GM12865 (cell line): ENCODE data around the gene NISCH.
"Not testable (repeated sequence)": the region's sequence is repeated elsewhere in the genome, so short reads cannot be mapped to it uniquely, and the experiment has no call there.

ENCODE experiments used
- DNase-seq: peaks from one replicate; pipeline ENCODE4 v3.0.0; 2010; ENCODE audit warnings: low read depth
- H3K4me3 ChIP-seq: 2 replicates; pipeline ENCODE4 v1.5.1; 2011; ENCODE audit warnings: mild to moderate bottlenecking, low read depth, low read length, control low read depth
- TF ChIP-seq, protein P1 (sequence below): IDR thresholded peaks from 2 replicates; pipeline ENCODE4 v1.5.1; 2011; ENCODE audit warnings: low read length, control low read depth, low read depth, inconsistent platforms; ENCODE audit not compliant: insufficient read depth; ENCODE audit errors: missing control alignments

Gene NISCH

DNA sequence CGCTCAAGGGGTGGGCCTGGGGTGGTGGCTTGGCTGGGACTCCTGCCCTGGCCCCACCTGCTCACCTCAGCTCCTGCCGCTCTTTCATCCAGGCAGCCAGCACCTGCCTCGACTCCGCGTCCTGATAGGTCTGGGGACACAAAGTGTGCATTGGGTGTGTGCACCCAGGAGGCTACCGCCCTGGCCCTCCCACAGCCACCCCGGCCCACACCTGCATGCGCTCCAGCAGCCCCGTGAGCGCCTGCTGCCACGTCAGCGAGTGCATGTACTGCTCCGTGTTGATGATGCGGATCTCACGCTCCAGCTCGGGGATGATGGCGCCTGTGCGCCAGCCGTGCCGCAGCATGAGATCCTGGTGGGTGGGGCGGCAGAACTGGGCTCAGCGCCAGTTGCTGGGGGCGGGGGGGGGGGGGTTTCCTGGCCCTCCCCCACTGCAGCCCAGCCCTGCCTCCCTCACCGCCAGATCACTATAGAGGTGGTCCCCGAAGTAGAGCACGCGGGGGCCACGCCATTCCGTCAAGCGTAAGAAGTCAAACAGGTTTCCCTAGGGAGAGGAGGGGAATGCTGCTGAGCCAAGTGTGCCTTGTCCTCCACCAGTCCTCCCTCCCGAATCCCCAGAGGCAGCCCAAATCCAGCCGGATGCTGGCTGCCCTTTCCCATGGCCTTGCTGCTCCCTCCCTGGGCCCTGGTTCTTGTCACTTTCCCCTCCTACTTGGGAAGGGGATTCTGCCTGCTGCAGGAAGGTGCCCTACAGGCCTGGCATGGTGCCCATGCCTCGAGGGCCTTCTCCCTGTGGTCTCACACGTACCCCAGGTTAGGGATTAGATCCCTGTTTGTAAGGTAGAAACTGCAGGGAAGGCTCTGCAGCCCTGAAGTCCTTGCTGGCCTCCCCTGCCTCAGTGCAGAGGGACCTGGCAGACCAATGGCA lies 69.6 kb downstream of the NISCH start:
- no peak overlapping the region for H3K4me3 ChIP-seq
- TF ChIP-seq, protein P1, sequence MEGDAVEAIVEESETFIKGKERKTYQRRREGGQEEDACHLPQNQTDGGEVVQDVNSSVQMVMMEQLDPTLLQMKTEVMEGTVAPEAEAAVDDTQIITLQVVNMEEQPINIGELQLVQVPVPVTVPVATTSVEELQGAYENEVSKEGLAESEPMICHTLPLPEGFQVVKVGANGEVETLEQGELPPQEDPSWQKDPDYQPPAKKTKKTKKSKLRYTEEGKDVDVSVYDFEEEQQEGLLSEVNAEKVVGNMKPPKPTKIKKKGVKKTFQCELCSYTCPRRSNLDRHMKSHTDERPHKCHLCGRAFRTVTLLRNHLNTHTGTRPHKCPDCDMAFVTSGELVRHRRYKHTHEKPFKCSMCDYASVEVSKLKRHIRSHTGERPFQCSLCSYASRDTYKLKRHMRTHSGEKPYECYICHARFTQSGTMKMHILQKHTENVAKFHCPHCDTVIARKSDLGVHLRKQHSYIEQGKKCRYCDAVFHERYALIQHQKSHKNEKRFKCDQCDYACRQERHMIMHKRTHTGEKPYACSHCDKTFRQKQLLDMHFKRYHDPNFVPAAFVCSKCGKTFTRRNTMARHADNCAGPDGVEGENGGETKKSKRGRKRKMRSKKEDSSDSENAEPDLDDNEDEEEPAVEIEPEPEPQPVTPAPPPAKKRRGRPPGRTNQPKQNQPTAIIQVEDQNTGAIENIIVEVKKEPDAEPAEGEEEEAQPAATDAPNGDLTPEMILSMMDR, result no peak
- no peak for DNase-seq

DNA sequence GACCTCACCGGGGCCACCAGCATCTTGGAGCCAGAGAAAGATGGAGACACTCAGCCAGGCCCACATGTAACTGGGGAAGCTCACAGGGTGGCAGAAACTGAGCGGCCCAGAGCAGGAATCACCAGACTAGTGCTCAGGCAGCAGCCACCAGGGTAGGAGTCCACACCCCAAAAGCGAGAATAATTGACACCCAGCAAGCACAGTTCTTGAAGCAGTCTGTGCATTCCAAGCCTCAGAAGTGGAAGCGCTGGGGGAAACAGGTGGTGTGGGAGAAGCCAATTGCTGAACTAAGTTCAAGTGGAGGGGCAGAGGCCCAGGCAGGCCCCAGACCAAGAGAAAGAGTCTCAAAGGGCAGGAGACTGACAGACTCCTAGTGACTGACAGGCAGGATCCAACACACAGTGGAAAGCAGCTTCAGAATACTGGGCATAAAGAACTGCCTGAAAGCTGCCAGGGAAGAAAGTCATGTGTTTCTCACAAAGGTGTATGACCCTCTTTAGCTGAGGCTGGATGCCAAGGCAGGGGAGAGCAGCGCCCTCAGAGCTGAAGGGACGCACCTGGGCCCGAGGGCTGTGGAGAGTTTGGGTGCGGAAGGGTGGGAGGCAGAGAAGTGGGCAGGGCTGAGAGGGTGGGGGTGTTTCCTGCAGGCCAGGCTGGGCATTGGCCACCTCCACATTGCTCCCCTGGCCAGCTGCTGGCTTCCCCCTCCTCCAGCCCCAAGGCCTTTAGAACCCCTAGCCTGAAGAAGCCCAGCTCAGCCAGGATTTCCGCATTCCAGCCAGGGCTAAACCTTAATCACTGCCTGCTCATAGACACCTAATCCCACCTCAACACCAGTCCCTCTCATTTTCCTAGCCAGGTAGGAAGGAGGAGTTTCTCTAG lies 70.5 kb downstream of the NISCH start:
- TF ChIP-seq, protein P1, result no peak
- DNase-seq, result no peak
- H3K4me3 ChIP-seq, result no peak overlapping the region

DNA sequence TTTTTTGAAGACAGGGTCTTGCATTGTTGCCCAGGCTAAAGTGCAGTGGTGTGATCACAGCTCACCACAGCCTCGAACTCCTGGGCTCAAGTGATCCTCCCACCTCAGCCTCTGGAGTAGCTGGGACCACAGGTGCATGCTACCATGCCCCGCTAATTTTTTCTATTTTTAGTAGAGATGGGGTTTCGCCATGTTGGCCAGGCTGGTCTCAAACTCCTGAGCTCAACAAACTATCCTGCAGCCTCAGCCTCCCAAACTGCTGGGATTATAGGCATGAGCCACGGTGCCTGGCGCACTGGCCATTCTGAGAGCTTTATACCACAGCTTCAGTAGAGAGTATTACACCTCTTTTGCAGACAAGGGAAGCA lies 71.3 kb downstream of the NISCH start:
- H3K4me3 ChIP-seq, DNase-seq: not testable (repeated sequence)

DNA sequence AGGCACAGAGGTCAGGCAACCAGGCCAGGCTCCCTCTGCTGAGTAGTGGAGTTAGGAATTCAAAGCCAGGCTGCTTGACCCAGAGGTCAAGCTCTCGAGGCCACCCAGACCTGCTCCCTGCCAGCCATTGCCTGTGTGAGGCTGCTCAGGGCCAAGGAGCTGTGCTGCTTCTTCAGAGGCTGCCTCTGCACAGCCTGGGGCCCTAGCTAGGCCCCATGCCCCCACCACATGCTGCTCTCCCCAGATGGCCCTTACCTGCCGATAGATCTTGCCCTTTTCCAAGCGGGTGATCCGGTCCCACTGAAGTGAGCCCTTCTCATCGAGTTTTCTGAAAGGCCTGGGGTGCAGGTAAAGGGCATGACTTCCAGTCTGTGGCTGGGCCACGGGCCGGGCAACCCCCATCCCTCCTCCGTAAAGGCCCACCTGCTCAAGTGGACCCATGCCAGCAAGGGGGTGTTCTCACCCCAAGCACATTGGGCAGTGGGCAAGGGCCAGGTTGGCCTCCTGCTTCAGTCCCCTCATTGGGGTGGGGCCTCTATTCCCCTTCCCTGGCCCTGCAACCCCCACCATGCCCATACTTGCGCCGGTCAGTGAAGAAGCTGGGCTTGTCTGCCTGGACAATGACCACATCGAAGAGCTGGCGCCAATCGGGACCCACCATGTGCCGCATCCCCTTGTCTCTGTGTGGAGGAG lies 71.8 kb downstream of the NISCH start:
- TF ChIP-seq, protein P1, result no peak
- no peak overlapping the region for H3K4me3 ChIP-seq
- no peak for DNase-seq

DNA sequence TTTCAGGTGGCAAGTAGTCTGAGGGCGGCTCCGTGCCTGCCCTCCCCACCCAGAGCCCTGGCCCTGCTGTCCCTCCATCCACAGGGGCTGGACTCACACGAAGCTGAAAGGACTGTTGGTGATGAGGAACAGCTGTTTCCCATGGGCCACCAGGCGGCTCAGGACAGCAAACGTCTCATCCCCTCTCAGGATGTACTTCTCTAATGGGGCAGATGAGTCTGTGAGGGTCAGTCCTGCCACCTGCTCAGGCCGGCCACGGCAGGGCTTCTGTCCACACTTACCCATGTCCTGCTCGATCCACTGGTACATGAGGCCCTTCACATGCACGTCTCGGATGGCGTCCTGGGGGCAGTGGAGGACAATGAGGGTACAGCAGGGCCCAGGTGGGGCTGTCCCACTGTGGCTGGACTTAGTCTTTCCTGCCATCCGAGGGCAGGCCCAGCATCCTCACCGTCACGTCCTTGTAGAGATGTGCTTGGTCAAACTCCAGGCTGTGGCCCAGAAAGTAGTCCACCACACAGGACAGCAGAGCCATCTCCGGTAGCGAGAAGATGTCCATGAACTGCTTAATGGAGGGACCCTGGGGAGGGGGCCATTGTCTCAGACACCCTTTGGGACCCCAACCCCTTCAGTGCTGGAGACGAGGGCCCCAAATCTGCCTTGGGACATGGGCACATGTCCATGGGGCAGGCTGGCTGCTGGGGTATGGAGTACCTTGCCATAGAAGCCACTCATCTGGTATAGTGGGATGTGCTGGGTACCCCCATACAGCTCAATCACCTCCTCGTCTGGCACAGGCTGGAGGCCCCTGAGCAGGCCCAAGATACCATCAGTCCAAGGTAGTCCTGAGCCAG lies 72.6 kb downstream of the NISCH start:
- H3K4me3 ChIP-seq, result no peak overlapping the region
- TF ChIP-seq, protein P1, result no peak
- DNase-seq, result no peak

DNA sequence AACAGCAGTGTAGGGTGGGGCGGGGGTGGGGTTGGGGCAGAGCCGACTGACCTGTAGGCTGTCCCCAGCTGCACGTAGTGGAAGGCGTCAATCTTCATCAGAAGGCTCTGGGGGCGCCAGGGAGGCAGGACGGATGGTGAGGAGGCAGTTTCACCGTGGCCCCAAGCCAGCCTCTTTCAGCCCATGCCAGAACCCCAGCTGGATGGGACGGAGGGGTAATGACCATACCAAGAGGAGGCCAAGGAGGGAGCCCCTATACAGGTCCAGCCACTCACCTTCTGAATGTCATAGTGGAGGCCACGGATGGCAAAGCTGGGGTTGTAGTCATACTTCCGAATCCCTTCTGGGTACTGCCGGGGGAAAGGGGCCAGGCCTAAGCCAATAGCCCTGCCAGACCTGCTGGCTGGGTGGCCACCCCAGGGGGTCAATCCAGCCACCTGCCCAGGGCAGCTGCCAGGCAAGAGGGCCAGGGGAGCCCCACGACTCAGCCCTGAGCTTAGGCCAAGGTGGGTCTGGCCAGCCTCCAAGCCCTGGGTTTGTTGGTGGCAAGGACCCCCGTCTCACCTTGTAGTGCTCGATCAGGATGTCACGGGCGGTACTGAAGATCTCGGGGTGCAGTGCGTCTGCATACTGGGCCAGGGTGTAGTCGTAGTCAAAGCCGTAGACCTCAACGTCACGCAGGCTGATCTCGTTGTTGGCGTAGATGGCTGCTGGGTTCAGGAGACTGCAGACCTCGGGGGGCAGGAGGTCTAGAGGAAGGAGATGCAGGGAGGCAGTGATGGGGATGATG lies 73.4 kb downstream of the NISCH start:
- DNase-seq, result no peak
- no peak overlapping the region for H3K4me3 ChIP-seq
- TF ChIP-seq, protein P1, result no peak
